ENCODE data around the gene PCSK5. TPM values are rescaled to one million over a fixed set of nuclear protein-coding genes. Genes with fewer than 3 reads are reported as not detected.

The PCSK5 gene
- total RNA-seq, 1 experiment from 2014 or later = 6.9 TPM

- intact Hi-C loops (cut with micrococcal nuclease) = loop anchor here (10.0 kb wide), 1 partner anchor 203 kb away; no protein-coding TSS in a partner anchor
- Histone ChIP-seq H3K9me3 (ENCODE audit: control insufficient read depth in 1 of 2, insufficient read depth in 1 of 2, low read depth in 1 of 2, low read length in 2 of 2) (no peaks in the 10 kb centered on the region), H3K4me1 (ENCODE audit: control insufficient read depth in 1 of 2, insufficient read depth in 2 of 2, low read length in 2 of 2) (no peaks in the 10 kb centered on the region), H3K4me2 (ENCODE audit: low read length) (no peak overlapping the region), H3K27ac (ENCODE audit: low read depth, low read length) (no peak overlapping the region), H3K4me3 (replicated peaks in 1 of 2; ENCODE audit: low read depth in 1 of 2, low read length in 2 of 2) (no peak overlapping the region), H2AFZ (ENCODE audit: low read depth, low read length, poor library complexity, severe bottlenecking) (no peak overlapping the region), H3K9me2 (ENCODE audit: insufficient read depth) (no peaks in the 10 kb centered on the region), H3K79me2 (ENCODE audit: insufficient read depth, low read length) (no peaks in the 10 kb centered on the region), H4K20me1 (ENCODE audit: insufficient read depth) (no peaks in the 10 kb centered on the region), H3K36me3 (ENCODE audit: control insufficient read depth in 1 of 2, insufficient read depth in 2 of 2, low read length in 2 of 2) (no peaks in the 10 kb centered on the region; a peak in 1 of 4 replicates), H3K9ac (ENCODE audit: low read length) (no peak overlapping the region), H3K27me3 (ENCODE audit: insufficient read depth, low read length) (no peaks in the 10 kb centered on the region)
- TF ChIP-seq ZBTB33 (IDR thresholded peaks at IDR 0.05; ENCODE audit: extremely low read depth, insufficient replicate concordance, low read length) (no peak), JUND (IDR thresholded peaks at IDR 0.05) (no peak), CEBPB (IDR thresholded peaks at IDR 0.05; ENCODE audit: low read depth) (no peak), POLR2AphosphoS5 (IDR thresholded peaks at IDR 0.05; ENCODE audit: low read depth, low read length) (no peak)
- no peak for DNase-seq (ENCODE audit: low read depth, low spot score)
- CTCF ChIA-PET = no interaction called here
- no TSS peak for BruUV-seq (replicated peaks)
- RAD21 ChIA-PET (ENCODE audit: low non-redundant PET in 1 of 2, low total read pairs in 2 of 2, uncharacterized antibody in 2 of 2, unreplicated experiment in 2 of 2) = no interaction called here
- POLR2A ChIA-PET = no interaction called here
- ATAC-seq = no peak
These were observed 297.8 kb downstream of the PCSK5 start for GRCh38 chr9:76188286-76188685.

GRCh38 chr9:76188905-76189304 lies 298.4 kb downstream of the PCSK5 start:
- no peak for DNase-seq (ENCODE audit: low read depth, low spot score)
- H3K4me1 ChIP-seq (ENCODE audit: control insufficient read depth in 1 of 2, insufficient read depth in 2 of 2, low read length in 2 of 2) = no peaks in the 10 kb centered on the region
- intact Hi-C loops (cut with micrococcal nuclease) = loop anchor here (10.0 kb wide), 1 partner anchor 204 kb away; no protein-coding TSS in a partner anchor
- H3K79me2 ChIP-seq (ENCODE audit: insufficient read depth, low read length) = no peaks in the 10 kb centered on the region
- RAD21 ChIA-PET (ENCODE audit: low non-redundant PET in 1 of 2, low total read pairs in 2 of 2, uncharacterized antibody in 2 of 2, unreplicated experiment in 2 of 2) = no interaction called here
- H4K20me1 ChIP-seq (ENCODE audit: insufficient read depth) = no peaks in the 10 kb centered on the region
- POLR2A ChIA-PET = no interaction called here
- no peak for ATAC-seq
- no peak overlapping the region for H3K9ac ChIP-seq (ENCODE audit: low read length)
- H3K4me2 ChIP-seq (ENCODE audit: low read length) = no peak overlapping the region
- H3K27me3 ChIP-seq (ENCODE audit: insufficient read depth, low read length) = no peaks in the 10 kb centered on the region
- no peaks in the 10 kb centered on the region for H3K9me2 ChIP-seq (ENCODE audit: insufficient read depth)
- H2AFZ ChIP-seq (ENCODE audit: low read depth, low read length, poor library complexity, severe bottlenecking) = no peak overlapping the region
- H3K36me3 ChIP-seq (ENCODE audit: control insufficient read depth in 1 of 2, insufficient read depth in 2 of 2, low read length in 2 of 2) = no peaks in the 10 kb centered on the region
- H3K27ac ChIP-seq (ENCODE audit: low read depth, low read length) = no peak overlapping the region
- no TSS peak for BruUV-seq (replicated peaks)
- no peaks in the 10 kb centered on the region for H3K9me3 ChIP-seq (ENCODE audit: control insufficient read depth in 1 of 2, insufficient read depth in 1 of 2, low read depth in 1 of 2, low read length in 2 of 2)
- TF ChIP-seq EGR1 (IDR thresholded peaks at IDR 0.05; ENCODE audit: low read depth) (no peak), ZNF274 (IDR thresholded peaks at IDR 0.05; ENCODE audit: low read depth, low read length) (no peak), POLR2AphosphoS5 (IDR thresholded peaks at IDR 0.05; ENCODE audit: low read depth, low read length) (no peak), MAX (IDR thresholded peaks at IDR 0.05) (no peak), ATF3 (IDR thresholded peaks at IDR 0.05) (no peak), CTCF (IDR thresholded peaks at IDR 0.05 in 2 of 3, conservative IDR thresholded peaks at IDR 0.05 in 1 of 3; ENCODE audit: borderline replicate concordance in 1 of 3, insufficient read depth in 1 of 3, low read depth in 2 of 3, low read length in 2 of 3) (no peak), REST (IDR thresholded peaks at IDR 0.05; ENCODE audit: low read depth) (no peak)
- H3K4me3 ChIP-seq (replicated peaks in 1 of 2; ENCODE audit: low read depth in 1 of 2, low read length in 2 of 2) = no peak overlapping the region
- CTCF ChIA-PET = no interaction called here
